NB4 (cell line): Measurements from ENCODE around the gene ZNF714.

Experiments used
- DNase-seq: peaks from one replicate; pipeline ENCODE4 v3.0.0; 2010; ENCODE audit warnings: low read depth
- H3K4me3 ChIP-seq: one replicate; pipeline ENCODE4 v1.5.1; 2011; ENCODE audit warnings: mild to moderate bottlenecking, low read depth, low read length, moderate library complexity
- MYC ChIP-seq: IDR thresholded peaks from 2 replicates; pipeline ENCODE4 v1.6.1; 2011; ENCODE audit warnings: low read depth, low read length
- POLR2A ChIP-seq: IDR thresholded peaks from 2 replicates; pipeline ENCODE4 v1.6.1; 2011; ENCODE audit warnings: mild to moderate bottlenecking; ENCODE audit not compliant: insufficient read length; ENCODE audit errors: extremely low read depth
- TF ChIP-seq, protein P1 (sequence below): IDR thresholded peaks from 2 replicates; pipeline ENCODE4 v1.6.1; 2011; ENCODE audit warnings: low read depth, low read length
- TF ChIP-seq, protein P2 (sequence below): IDR thresholded peaks from one replicate; pipeline ENCODE4 v1.5.1; 2012; ENCODE audit warnings: low read depth, low read length

Gene ZNF714

GRCh38 chr19:21082011-21082975 is at the start of gene ZNF714:
ZNF714 (plus strand) TSS chr19:21082203; CDS start chr19:21098269, 16,066 bp downstream.
- peak; percentile 94 for DNase-seq
- H3K4me3 ChIP-seq: peak within 1 kb of the TSS; percentile 66
- TF ChIP-seq MYC: no peak
- TF ChIP-seq POLR2A: peak; percentile 81

DNA sequence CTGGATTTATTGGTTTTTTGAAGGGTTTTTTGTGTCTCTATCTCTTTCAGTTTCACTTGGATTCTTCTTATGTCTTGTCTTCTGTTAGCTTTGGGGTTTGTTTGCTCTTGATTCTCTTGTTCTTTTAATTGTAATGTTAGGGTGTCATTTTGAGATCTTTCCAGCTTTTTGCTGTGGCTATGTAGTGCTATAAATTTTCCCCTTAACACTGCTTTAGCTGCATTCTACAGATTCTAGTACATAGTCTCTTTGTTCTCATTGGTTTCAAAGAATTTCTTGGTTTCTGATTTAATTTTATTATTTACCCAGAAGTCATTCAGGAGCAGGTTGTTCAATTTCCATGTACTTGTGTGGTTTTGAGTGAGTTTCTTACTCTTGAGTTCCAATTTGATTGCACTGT is 37.0 kb upstream of the ZNF714 start:
- DNase-seq: no peak
- no peak overlapping the region for H3K4me3 ChIP-seq
- TF ChIP-seq MYC: no peak
- TF ChIP-seq, protein P1, sequence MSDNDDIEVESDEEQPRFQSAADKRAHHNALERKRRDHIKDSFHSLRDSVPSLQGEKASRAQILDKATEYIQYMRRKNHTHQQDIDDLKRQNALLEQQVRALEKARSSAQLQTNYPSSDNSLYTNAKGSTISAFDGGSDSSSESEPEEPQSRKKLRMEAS: no peak
- TF ChIP-seq, protein P2, sequence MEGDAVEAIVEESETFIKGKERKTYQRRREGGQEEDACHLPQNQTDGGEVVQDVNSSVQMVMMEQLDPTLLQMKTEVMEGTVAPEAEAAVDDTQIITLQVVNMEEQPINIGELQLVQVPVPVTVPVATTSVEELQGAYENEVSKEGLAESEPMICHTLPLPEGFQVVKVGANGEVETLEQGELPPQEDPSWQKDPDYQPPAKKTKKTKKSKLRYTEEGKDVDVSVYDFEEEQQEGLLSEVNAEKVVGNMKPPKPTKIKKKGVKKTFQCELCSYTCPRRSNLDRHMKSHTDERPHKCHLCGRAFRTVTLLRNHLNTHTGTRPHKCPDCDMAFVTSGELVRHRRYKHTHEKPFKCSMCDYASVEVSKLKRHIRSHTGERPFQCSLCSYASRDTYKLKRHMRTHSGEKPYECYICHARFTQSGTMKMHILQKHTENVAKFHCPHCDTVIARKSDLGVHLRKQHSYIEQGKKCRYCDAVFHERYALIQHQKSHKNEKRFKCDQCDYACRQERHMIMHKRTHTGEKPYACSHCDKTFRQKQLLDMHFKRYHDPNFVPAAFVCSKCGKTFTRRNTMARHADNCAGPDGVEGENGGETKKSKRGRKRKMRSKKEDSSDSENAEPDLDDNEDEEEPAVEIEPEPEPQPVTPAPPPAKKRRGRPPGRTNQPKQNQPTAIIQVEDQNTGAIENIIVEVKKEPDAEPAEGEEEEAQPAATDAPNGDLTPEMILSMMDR: no peak
- no peak for TF ChIP-seq POLR2A

- TF ChIP-seq, protein P2: no peak
- TF ChIP-seq, protein P1: no peak
- TF ChIP-seq POLR2A: no peak
- TF ChIP-seq MYC: no peak
- H3K4me3 ChIP-seq: no peak overlapping the region
- DNase-seq: no peak
Measured at GRCh38 chr19:21046489-21046888, 35.5 kb upstream of the ZNF714 start.

DNA sequence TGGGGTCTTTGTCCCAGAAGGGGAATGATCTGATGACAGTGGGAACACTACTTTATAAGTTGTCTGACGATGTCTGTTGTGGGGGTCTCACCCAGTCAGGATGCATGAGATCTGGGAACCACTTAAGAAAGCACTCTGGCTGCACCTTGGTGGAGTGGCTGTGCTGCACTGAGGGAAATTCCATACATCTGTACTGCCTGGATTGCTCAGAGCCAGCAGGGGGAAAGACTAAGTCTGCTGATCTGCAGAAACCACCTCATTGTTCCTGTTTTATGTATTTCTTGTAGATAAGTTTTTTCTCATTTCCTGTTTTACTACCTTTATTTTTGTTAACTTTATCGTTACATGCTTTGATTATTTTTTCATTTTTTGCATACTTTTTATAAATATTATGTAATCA is 34.3 kb upstream of the ZNF714 start:
- no peak overlapping the region for H3K4me3 ChIP-seq
- TF ChIP-seq, protein P1: no peak
- TF ChIP-seq, protein P2: no peak
- TF ChIP-seq MYC: no peak
- TF ChIP-seq POLR2A: no peak
- no peak for DNase-seq

GRCh38 chr19:21052902-21053301 is 29.1 kb upstream of the ZNF714 start:
- DNase-seq: no peak
- TF ChIP-seq, protein P1: no peak
- no peak for TF ChIP-seq MYC
- no peak overlapping the region for H3K4me3 ChIP-seq

- H3K4me3 ChIP-seq: no peak overlapping the region
- DNase-seq: no peak
- TF ChIP-seq MYC (no peak), POLR2A (no peak)
- TF ChIP-seq, protein P2: no peak
- TF ChIP-seq, protein P1: no peak
Measured at GRCh38 chr19:21065336-21065735, 16.7 kb upstream of the ZNF714 start.
